Heart left ventricle (tissue), 11 donors: ENCODE data around the gene FBXL12. TPM values are rescaled to one million over a fixed set of nuclear protein-coding genes. Genes with fewer than 3 reads are reported as not detected.

Source experiments
- polyA plus RNA-seq, 2 donors: library from polyadenylated mRNA; stranded (reverse); fragments of 200-250 nt; gene quantifications; one replicate each; pipeline ENCODE4 v1.2.3, GENCODE V29; 2013
- total RNA-seq, 9 donors: library from RNA; depleted of rRNA in 2 of 9; stranded (reverse); fragments of >200 nt in 2 of 9; fragmentation: NEBNext Ultra II Directional in 3 of 9; extraction: Animal tissue kit (Norgen Biotek cat#: 25700) in 3 of 9; gene quantifications; one replicate each; pipeline versions ENCODE4 v1.1.0 to v1.2.4, GENCODE V29; 2016 to 2023
- donor health status: ischemic (EF 13 %, LVEDD 7.1; RV severe dilation, severe dysfunction).
- donor health status: healthy with polysubstance abuse.
- donor health status: DM: no; HTN: yes; CAD: no.
- donor health status: DM: no; HTN: no; CAD: no.
- donor health status: ischemic (EF 25% LVEDD 5.7; RV mildly dilated, moderate dysfunction).
- donor health status: healthy.
- donor health status: DM: yes; HTN: yes; CAD: no.
- donor health status: PGD.
- donor health status: nonischemic (EF 23%, LVEDD 6.1; RV moderate dilation, normal function).

FBXL12 gene
- total and polyA plus RNA-seq, 11 donors, result 9.8 to 17.6 (median 12.2) TPM

Other genes starting within 250 kb of the FBXL12 start
- gene ZNF121, start 234.6 kb downstream of the FBXL12 start, total RNA-seq, result 10 to 100 TPM; 15.6 to 25.4 (median 19.1) TPM
- 1 to 10 TPM; 6.8 to 7.4 TPM for gene ZNF121, start 234.6 kb downstream of the FBXL12 start, polyA plus RNA-seq
- gene ZNF561, start 197.8 kb downstream of the FBXL12 start, total RNA-seq, result 10 to 100 TPM; 12.2 to 30.0 (median 20.8) TPM
- 10 to 100 TPM in 1 of 2 donors, 1 to 10 TPM in 1; 8.7 to 16.6 TPM for gene ZNF561, start 197.8 kb downstream of the FBXL12 start, polyA plus RNA-seq
- 10 to 100 TPM; 13.5 to 24.1 (median 20.7) TPM for gene ZNF562, start 144.0 kb downstream of the FBXL12 start, total RNA-seq
- 10 to 100 TPM in 1 of 2 donors, 1 to 10 TPM in 1; 7.0 to 11.9 TPM for gene ZNF562, start 144.0 kb downstream of the FBXL12 start, polyA plus RNA-seq
- gene ZNF846, start 50.3 kb downstream of the FBXL12 start, total RNA-seq, result 10 to 100 TPM in 3 of 9 donors, 1 to 10 TPM in 6; 6.5 to 11.0 (median 8.4) TPM
- 10 to 100 TPM in 1 of 2 donors, 1 to 10 TPM in 1; 5.4 to 11.1 TPM for gene ZNF846, start 50.3 kb downstream of the FBXL12 start, polyA plus RNA-seq
- gene UBL5, start 8.8 kb upstream of the FBXL12 start, total RNA-seq, result 100 to 1,000 TPM; 460 to 843 (median 492) TPM
- gene UBL5, start 8.8 kb upstream of the FBXL12 start, polyA plus RNA-seq, result 1,000 to 10,000 TPM in 1 of 2 donors, 100 to 1,000 TPM in 1; 592 to 1,809 TPM
- 100 to 1,000 TPM in 2 of 9 donors, 10 to 100 TPM in 7; 82.8 to 147 (median 93.1) TPM for gene PIN1, start 16.2 kb upstream of the FBXL12 start, total RNA-seq
- gene PIN1, start 16.2 kb upstream of the FBXL12 start, polyA plus RNA-seq, result 100 to 1,000 TPM in 1 of 2 donors, 10 to 100 TPM in 1; 90.0 to 159 TPM
- 1 to 10 TPM in 7 of 9 donors, under 1 TPM in 2; 0.67 to 4.6 (median 2.4) TPM for gene OLFM2, start 117.4 kb upstream of the FBXL12 start, total RNA-seq
- gene OLFM2, start 117.4 kb upstream of the FBXL12 start, polyA plus RNA-seq, result 1 to 10 TPM; 2.2 to 3.0 TPM
- 10 to 100 TPM in 6 of 9 donors, 1 to 10 TPM in 3; 5.0 to 34.1 (median 11.6) TPM for gene COL5A3, start 191.4 kb upstream of the FBXL12 start, total RNA-seq
- gene COL5A3, start 191.4 kb upstream of the FBXL12 start, polyA plus RNA-seq, result 10 to 100 TPM; 13.6 to 18.7 TPM
- not detected for gene RDH8, start 194.4 kb upstream of the FBXL12 start, total RNA-seq
- gene RDH8, start 194.4 kb upstream of the FBXL12 start, polyA plus RNA-seq, result not detected